ENCODE data around the gene ADAMTS2. TPM values are rescaled to one million over a fixed set of nuclear protein-coding genes. Genes with fewer than 3 reads are reported as not detected.

ADAMTS2 gene
- total RNA-seq, 1 donor from 2014 or later, result 61.1 TPM

GRCh38 chr5:179254638-179255271, 90.5 kb downstream of the ADAMTS2 start:
- no peak for DNase-seq

- DNase-seq, result no peak
These were observed 91.5 kb downstream of the ADAMTS2 start for GRCh38 chr5:179253730-179254129.

- no peak for DNase-seq
These were observed 93.8 kb downstream of the ADAMTS2 start for GRCh38 chr5:179251276-179251969.

GRCh38 chr5:179250561-179251225, 94.6 kb downstream of the ADAMTS2 start:
- DNase-seq, result no peak

GRCh38 chr5:179246227-179246626, 99.0 kb downstream of the ADAMTS2 start:
- no peak for DNase-seq

- DNase-seq, result peak; percentile 48
These were observed 100.2 kb downstream of the ADAMTS2 start for GRCh38 chr5:179245031-179245430.

- no peak for DNase-seq
These were observed 101.2 kb downstream of the ADAMTS2 start for GRCh38 chr5:179244044-179244443.

GRCh38 chr5:179243333-179243732, 101.9 kb downstream of the ADAMTS2 start:
- peak; percentile 73 for DNase-seq

GRCh38 chr5:179242676-179243075, 102.6 kb downstream of the ADAMTS2 start:
- no peak for DNase-seq

- DNase-seq, result no peak
These were observed 103.4 kb downstream of the ADAMTS2 start for GRCh38 chr5:179241764-179242370.

- peak; percentile 10 for DNase-seq
These were observed 104.1 kb downstream of the ADAMTS2 start for GRCh38 chr5:179241175-179241574.

GRCh38 chr5:179240561-179240960, 104.7 kb downstream of the ADAMTS2 start:
- DNase-seq, result no peak

- no peak for DNase-seq
These were observed 105.8 kb downstream of the ADAMTS2 start for GRCh38 chr5:179239256-179240135.

- DNase-seq, result no peak
These were observed 106.7 kb downstream of the ADAMTS2 start for GRCh38 chr5:179238628-179238970.

GRCh38 chr5:179237770-179238627, 107.3 kb downstream of the ADAMTS2 start:
- no peak for DNase-seq

GRCh38 chr5:179235416-179236400, 109.6 kb downstream of the ADAMTS2 start:
- DNase-seq, result peak; percentile 22

- no peak for DNase-seq
These were observed 110.6 kb downstream of the ADAMTS2 start for GRCh38 chr5:179234563-179235135.

GRCh38 chr5:179233909-179234562, 111.2 kb downstream of the ADAMTS2 start:
- DNase-seq, result no peak

Measured in tongue (tissue), 2 donors.